Right kidney (tissue), 1 donor: ENCODE results near the gene ARHGAP25.
"Not testable (repeated sequence)": the region's sequence is repeated elsewhere in the genome, so short reads cannot be mapped to it uniquely, and the experiment has no call there.

Experiments
- DNase-seq: peaks from one replicate; pipeline ENCODE4 v3.0.0-alpha.2; 2016

ARHGAP25 gene

DNA sequence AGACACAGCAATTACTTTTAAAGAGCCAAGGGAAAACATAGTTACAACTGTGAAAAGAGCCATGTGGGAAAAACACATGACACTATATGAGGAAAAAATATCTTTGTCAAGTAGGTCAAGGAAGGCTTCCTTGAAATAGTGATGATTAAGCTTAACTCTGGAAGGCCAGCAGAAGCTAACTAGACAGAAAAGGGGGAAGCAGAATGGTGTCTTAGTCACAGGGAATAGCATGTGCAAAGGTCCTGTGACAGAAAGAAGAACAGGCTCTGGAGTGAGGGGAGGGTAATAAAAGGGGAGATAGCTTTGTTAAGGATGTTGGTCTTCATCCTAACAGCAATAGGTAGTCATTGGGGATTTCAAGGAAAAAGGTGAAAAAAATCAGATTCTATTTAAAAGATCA is 64.0 kb downstream of the ARHGAP25 start:
- DNase-seq, result no peak

DNA sequence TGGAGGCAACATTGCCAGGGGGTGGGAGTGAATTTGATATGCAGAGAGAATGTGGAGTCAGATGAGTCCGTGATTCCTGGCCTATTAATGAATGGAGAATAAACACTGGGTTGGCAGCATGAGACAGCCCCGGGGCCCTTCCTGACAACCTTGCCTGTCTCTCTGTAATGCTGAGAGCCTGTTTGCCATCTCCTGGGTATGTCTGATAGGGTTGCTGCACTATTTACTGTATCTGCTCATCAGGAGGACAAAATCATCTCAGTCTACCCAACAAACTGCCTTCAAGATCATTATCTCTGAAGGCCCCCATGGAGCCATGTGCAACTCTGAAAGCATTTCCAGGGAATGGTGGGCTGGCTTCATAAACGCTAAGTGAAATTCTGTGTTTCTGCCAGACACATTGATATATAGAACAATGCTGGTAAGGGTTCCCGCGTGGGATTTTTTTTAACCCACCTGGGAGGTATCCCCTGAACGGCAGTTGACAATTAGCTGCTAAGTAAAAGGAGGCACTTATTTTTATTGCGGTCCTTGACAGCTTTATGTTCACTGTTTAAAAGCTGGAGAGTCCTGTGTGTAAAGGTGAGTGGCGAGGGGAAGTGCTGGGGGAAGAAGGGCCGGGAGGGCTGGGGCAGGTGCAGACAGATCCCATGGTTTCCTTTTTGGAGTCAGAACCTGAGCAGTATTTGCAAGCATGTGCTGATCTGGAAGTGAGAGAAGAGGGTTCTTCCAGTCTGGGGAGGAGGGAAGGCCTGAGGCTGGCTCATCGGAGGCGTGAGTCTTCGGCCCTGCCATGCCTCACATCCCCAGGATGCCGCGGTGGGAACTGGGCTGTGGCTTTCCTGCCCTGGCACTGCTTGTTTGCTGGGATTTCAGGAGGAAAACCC is 64.8 kb downstream of the ARHGAP25 start:
- DNase-seq, result peak; percentile 27

GRCh38 chr2:68800027-68800401 is 65.4 kb downstream of the ARHGAP25 start:
- no peak for DNase-seq

DNA sequence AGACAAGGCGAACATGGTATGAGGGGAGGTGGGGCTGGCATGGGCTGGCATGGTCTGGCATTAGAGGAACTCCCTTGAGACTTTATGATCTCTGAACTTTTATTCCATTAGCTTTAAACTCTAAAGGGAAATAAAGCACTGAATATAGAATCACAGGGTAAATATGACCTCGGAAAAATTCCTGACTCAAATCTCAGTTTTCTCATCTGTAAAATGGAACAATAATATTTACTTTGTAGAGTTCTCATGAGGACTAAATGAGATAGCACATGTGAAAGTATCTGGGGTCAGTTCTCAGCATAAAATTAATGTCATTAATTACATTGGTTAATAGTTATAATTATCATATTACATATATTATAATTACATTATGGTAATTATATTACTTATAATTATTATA is 65.9 kb downstream of the ARHGAP25 start:
- DNase-seq, result no peak

GRCh38 chr2:68802161-68802560 is 67.5 kb downstream of the ARHGAP25 start:
- not testable (repeated sequence) for DNase-seq

DNA sequence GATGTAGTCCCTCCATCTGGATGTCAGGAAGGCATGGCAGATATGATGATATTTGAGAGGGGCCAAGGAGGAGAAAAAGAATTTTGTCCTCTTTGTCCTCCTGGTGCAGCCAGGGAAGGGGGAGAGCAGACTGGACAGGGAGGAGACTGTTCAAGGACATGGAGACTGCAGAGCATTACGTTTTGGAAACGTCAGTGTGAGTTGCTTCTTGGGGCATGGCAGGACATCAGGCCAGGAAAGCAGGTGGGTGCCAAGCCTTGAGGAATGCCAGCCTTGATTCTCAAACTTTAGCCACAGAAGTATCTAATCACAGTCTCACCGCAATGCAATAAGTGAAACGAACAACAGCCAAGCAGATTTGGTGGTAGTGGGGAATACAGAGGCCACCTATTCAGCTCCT is 70.4 kb downstream of the ARHGAP25 start:
- DNase-seq, result no peak

- DNase-seq, result no peak
These were observed 72.0 kb downstream of the ARHGAP25 start for GRCh38 chr2:68806511-68807109.

GRCh38 chr2:68807821-68808266 is 73.2 kb downstream of the ARHGAP25 start:
- DNase-seq, result no peak

DNA sequence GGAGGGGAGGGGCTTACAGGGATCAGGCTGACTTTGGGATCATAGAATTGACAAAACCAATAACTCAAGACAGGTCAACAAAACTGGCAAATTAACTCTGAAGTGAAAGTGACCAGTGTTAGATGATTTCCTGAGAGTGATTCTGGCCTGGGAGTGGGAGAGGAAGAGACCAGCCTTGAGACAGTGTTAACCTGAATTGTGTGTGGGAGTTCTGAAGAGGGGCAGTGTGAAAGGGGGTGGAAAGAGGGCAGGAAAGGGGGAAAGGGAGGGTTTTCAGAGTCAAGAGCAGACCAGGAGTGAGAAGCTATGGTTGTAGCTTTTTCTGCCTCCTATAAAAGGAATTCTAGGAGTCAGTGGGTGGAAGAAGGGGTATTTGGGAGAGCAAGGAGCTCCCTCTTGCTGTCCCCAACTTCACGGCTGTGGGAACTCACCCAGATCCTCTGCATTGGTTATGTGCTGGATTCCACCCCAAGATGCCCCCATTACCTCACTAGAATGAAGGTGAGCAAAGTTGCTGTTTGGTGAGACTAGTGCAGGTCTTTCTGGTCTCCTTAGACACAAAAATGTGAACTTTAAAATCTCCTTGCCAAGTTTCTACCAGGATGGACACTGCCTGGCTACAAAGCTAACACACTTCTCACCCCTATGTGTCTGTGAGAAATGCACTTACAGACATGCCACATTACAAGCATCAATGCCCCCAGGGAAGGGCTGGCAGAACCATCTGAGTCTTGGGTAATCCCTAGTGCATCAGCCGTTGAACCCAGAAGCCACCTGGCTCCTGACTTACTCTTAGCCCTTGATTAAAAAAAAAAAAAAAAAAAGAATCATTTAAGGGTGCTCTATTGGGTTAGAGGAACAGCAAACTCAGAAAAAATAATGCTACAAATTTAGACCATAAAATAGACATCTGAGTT is 75.0 kb downstream of the ARHGAP25 start:
- no peak for DNase-seq

- no peak for DNase-seq
These were observed 76.8 kb downstream of the ARHGAP25 start for GRCh38 chr2:68811364-68811763.

DNA sequence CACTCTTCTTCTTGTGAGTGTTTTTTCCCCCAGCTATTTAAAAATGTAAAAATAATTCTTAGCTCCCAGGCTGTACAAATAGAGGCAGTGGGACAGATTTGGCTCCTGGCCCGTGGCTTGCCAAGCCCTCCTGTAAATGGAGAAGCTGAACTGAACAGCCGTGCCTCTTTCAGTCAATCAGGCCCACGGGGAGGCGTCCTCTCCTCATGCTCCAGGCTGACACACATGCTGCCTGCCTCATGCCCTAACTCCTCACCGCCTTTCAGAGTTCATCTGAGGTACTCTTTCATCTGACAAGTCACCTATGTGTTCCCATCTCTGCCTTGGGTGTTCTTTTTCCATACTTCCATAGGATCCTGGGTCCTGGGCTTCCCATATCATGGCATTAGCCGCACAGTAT is 77.6 kb downstream of the ARHGAP25 start:
- no peak for DNase-seq

- no peak for DNase-seq
These were observed 79.0 kb downstream of the ARHGAP25 start for GRCh38 chr2:68813596-68813995.

DNA sequence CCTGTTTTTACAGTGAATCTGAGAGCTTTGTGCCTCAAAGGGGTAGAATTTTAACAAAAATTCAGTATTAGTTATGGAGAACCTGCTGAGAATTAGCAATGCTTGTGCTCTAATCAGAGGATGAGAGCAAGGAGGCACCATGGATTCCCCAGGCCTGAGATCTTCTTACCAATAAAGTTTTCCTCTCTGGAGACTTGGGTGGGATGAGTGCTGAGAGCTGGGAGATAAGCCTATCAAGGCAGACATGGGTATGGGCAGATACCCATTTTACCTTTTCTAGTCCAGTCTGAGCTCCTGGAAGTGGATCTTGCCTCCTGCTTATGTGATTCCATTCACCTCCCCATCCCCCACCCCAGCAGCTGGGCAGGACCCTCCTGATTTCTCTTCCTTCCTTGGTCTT is 82.7 kb downstream of the ARHGAP25 start:
- no peak for DNase-seq

GRCh38 chr2:68819556-68819955 is 84.9 kb downstream of the ARHGAP25 start:
- DNase-seq, result no peak

GRCh38 chr2:68822207-68822872 is 87.7 kb downstream of the ARHGAP25 start:
- DNase-seq, result no peak

- no peak for DNase-seq
These were observed 90.2 kb downstream of the ARHGAP25 start for GRCh38 chr2:68824831-68825230.

- no peak for DNase-seq
These were observed 91.3 kb downstream of the ARHGAP25 start for GRCh38 chr2:68825866-68826265.

GRCh38 chr2:68827666-68828065 is 93.1 kb downstream of the ARHGAP25 start:
- no peak for DNase-seq

GRCh38 chr2:68828887-68829708 is 94.5 kb downstream of the ARHGAP25 start:
- DNase-seq, result peak; percentile 55

GRCh38 chr2:68829749-68830148 is 95.1 kb downstream of the ARHGAP25 start:
- no peak for DNase-seq

DNA sequence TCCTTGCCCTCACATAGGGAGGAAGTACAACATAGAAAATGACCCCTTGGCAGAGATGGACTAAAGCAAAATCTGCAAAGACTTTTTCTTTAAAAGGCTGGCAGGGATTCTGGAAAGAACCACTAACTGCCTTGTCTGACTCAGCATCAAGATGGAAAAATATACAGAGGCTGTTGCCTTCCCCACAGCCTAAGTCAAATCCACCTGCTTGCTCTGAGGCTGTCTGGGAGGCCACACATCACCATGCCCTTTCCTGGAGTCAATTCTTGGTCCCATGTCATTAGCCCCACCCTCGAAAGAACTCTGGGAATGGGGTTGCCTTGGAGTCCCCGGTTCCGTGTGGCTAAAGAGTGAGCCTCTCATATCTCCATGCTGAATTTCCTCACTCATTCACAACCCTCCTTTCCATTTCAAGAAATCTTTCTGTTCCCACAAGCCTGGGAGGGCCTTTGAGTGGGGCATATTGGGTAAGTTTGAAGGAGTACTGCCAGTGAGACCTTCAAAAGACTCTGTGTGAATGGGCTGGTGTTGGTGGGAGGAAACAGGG is 97.1 kb downstream of the ARHGAP25 start:
- DNase-seq, result no peak
